Neural progenitor cell (in vitro differentiated cells): Measurements from ENCODE around the gene GTF2F1.

Experiments
- CTCF ChIP-seq: fragments of 200-600 bp; sonication (generic); IDR thresholded peaks from 2 replicates; pipeline ENCODE4 v1.5.1; 2017; ENCODE audit warnings: antibody characterized with exemption, mild to moderate bottlenecking
- EZH2 ChIP-seq: fragments of 200-600 bp; sonication (generic); IDR thresholded peaks from 2 replicates; pipeline ENCODE4 v1.6.1; 2017; ENCODE audit warnings: antibody characterized with exemption, mild to moderate bottlenecking, moderate library complexity

DNA sequence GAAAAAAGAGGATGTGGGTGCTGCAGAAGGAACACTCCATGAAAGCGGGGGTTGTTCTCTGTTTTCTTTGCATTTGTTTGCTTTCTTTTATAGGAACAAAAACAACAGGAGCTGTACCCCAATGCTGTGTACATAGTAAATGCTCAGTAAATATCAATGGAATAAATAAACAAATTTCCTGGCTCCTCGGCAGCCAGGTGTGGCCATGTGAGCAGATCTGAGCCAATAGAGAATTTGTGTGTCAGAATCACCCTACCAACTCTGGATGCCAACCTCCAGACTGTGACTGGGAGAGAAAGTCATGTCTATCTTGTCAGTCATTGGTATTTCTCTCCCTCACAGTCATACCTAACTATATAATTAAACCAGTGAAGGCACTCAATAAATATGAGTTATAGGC, 42.3 kb downstream of the GTF2F1 start:
- no peak for TF ChIP-seq CTCF
- TF ChIP-seq EZH2 = no peak
